Left forelimb (tissue), 1 donor: ENCODE results near the gene HFM1.

Source experiments
- DNase-seq: peaks from one replicate; pipeline ENCODE4 v3.0.0-alpha.2; 2018; ENCODE audit warnings: low spot score

HFM1 gene

GRCh38 chr1:91245435-91245834 is 159.2 kb downstream of the HFM1 start:
- no peak for DNase-seq

GRCh38 chr1:91244737-91245136 is 159.9 kb downstream of the HFM1 start:
- no peak for DNase-seq

- no peak for DNase-seq
These were observed 161.5 kb downstream of the HFM1 start for GRCh38 chr1:91243171-91243570.

DNA sequence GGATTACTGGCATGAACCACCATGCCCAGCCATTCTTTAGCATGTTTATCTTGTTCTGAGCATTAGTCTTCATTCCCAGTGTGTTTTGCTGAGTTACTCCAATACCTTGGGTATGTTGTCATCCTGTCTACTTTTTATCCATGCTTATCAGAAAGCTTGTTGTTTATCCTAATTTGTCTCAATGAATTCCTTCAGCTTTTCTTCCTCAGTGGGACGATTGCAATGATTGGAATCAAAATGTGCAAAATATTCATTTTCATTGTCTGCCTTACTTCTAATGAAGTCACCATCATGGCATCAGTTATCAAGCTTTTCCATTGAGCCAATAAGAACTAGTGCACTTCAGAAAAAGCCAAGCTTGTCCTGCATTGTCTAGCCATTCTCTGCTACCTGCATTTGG is 170.5 kb downstream of the HFM1 start:
- DNase-seq, result no peak

DNA sequence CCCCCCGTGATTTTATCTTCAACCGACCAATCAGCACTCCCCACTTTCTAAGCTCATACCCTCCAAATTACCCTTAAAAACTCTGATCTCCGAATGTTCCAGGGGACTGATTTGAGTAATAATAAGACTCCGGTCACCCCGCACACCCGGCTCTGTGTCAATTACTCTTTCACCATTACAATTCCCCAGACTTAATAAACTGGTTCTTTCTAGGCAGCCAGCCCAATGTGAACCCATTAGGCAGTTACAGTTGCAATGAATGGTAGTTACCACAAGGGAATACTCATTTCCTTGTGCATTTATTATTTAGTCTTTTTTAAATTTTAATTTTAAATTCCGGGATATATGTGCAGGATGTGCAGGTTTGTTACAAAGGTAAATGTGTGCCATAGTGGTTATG is 177.9 kb downstream of the HFM1 start:
- DNase-seq, result no peak

DNA sequence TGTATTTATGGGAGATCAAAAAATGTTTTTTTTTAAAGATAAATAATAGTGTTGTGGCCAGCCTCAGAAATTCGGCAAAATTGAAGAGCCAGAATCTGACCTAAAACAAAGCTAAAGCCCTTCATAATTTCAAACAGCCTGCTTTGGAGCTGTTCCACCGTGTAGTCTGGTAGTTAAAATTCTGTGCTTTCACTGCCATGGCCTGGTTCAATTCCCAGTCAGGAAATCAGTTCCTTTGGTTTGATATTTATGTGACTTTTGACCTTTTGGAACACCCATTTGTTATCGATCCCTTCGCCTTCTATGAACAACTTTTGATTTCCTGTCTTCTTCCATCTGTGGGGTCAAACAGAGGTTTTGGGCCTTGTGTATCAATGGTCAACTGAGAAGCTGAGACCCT is 179.8 kb downstream of the HFM1 start:
- DNase-seq, result no peak

DNA sequence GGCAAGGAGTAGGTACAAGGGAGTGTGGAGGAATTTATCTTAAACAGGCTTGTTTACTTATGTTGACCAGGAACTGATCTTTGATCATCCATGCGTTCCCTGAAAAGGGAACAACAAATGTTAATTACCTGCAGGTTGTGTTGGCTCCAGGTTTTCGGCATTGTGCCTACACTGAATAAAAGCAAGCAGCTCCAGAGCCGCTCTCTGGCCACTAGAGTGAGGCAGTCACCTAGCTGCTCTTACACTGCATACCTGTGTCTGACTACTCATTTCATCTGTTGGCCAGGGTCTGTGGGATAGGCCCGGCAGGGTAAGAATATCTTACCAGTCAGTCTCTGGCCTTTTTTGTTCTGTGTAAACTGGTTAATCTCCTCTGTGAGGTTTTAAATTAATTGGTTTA is 183.6 kb downstream of the HFM1 start:
- no peak for DNase-seq

DNA sequence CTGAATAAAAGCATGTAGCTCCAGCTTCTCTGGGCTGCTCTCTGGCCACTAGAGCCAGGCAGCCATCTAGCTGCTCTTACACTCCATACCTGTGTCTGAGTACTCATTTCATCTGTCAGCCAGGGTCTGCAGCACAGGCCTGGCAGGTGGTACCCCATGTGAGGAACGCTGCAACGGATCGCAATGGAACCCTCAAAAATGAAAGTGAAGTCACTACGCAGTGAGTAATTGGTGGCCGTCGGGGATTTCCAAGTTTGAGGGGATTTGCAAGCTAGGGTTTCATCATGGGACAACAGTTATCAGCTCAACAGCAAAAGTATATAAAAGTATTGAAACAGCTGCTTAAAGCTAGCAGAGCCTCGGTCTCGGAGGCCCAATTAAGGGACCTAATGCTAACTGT is 186.7 kb downstream of the HFM1 start:
- no peak for DNase-seq
